ENCODE data around the gene RADX.

Gene RADX

DNA sequence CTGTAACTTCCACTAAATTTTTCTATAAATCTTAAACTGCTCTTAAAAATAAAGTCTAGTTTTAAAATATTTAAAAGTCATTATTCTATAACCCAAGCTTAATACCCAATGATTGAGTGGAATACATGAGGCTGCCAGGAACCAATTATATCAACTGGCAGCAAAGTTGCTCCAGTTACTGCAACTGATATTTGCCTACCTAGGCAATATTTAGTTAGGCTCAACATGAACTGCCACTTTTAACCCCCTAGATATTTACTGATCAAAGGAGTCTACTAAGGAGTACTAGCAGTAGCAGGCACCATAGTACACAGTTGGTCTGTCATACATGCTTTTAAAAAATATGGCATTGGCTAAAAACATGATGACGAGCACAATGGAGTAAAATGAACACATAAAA is 29.9 kb upstream of the RADX start:
- ATAC-seq (ENCODE audit: insufficient read depth, low read depth), result no peak
- H3K4me1 ChIP-seq (ENCODE audit: insufficient read depth, low read length), result no peaks in the 10 kb centered on the region
- no peak overlapping the region for H2AFZ ChIP-seq (ENCODE audit: low read depth, low read length)
- no peak overlapping the region for H3K27ac ChIP-seq (ENCODE audit: low read length)
- no peak overlapping the region for H3K4me2 ChIP-seq (ENCODE audit: insufficient read depth, low read length)
- no peaks in the 10 kb centered on the region for H3K9me3 ChIP-seq (ENCODE audit: insufficient read depth, low read length, severe bottlenecking)
- no peak overlapping the region for H3K4me3 ChIP-seq (ENCODE audit: low read depth in 1 of 2, low read length in 2 of 2)
- H3K36me3 ChIP-seq (ENCODE audit: insufficient read depth, low read length), result no peaks in the 10 kb centered on the region
- no peak for TF ChIP-seq EZH2 (IDR thresholded peaks at IDR 0.05; ENCODE audit: borderline replicate concordance, low read depth, low read length, severe bottlenecking)
- TF ChIP-seq, protein P1, sequence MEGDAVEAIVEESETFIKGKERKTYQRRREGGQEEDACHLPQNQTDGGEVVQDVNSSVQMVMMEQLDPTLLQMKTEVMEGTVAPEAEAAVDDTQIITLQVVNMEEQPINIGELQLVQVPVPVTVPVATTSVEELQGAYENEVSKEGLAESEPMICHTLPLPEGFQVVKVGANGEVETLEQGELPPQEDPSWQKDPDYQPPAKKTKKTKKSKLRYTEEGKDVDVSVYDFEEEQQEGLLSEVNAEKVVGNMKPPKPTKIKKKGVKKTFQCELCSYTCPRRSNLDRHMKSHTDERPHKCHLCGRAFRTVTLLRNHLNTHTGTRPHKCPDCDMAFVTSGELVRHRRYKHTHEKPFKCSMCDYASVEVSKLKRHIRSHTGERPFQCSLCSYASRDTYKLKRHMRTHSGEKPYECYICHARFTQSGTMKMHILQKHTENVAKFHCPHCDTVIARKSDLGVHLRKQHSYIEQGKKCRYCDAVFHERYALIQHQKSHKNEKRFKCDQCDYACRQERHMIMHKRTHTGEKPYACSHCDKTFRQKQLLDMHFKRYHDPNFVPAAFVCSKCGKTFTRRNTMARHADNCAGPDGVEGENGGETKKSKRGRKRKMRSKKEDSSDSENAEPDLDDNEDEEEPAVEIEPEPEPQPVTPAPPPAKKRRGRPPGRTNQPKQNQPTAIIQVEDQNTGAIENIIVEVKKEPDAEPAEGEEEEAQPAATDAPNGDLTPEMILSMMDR (IDR thresholded peaks at IDR 0.05; ENCODE audit: borderline replicate concordance, extremely low read depth, low read length, poor library complexity, severe bottlenecking), result no peak
- DNase-seq, result no peak
- no peak overlapping the region for H3K9ac ChIP-seq (ENCODE audit: low read depth, low read length)
- no peaks in the 10 kb centered on the region for H3K79me2 ChIP-seq (ENCODE audit: insufficient read depth, low read length)
- no peaks in the 10 kb centered on the region for H3K27me3 ChIP-seq (ENCODE audit: insufficient read depth, low read length, poor library complexity)
- no peaks in the 10 kb centered on the region for H4K20me1 ChIP-seq (ENCODE audit: insufficient read depth, low read length)

DNA sequence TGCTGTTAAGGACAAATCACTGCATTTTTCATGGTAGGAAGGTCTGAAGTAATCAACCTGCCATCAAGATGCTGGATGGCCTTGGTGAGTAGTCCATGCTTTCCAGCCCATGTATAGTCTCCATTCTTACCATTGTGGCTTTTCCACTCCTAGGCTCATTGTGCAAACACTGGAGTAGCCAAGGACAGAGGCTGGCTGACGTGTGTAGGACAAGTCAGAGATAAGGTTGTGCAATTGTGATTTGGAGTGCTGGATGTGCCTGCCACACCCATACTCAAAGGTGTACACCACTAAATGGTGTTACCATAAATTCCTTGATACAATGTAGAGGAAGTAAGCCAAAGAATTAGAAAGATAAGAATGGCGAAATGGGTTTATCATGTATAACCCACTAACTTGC is 26.3 kb upstream of the RADX start:
- H2AFZ ChIP-seq (ENCODE audit: low read depth, low read length), result no peak overlapping the region
- H3K79me2 ChIP-seq (ENCODE audit: insufficient read depth, low read length), result no peaks in the 10 kb centered on the region
- no peak overlapping the region for H3K9ac ChIP-seq (ENCODE audit: low read depth, low read length)
- TF ChIP-seq, protein P1 (IDR thresholded peaks at IDR 0.05; ENCODE audit: borderline replicate concordance, extremely low read depth, low read length, poor library complexity, severe bottlenecking), result no peak
- TF ChIP-seq EZH2 (IDR thresholded peaks at IDR 0.05; ENCODE audit: borderline replicate concordance, low read depth, low read length, severe bottlenecking), result no peak
- no peak overlapping the region for H3K27ac ChIP-seq (ENCODE audit: low read length)
- DNase-seq (no peak), ATAC-seq (ENCODE audit: insufficient read depth, low read depth) (no peak)
- H3K36me3 ChIP-seq (ENCODE audit: insufficient read depth, low read length), result no peaks in the 10 kb centered on the region
- no peak overlapping the region for H3K4me3 ChIP-seq (ENCODE audit: low read depth in 1 of 2, low read length in 2 of 2)
- H3K9me3 ChIP-seq (ENCODE audit: insufficient read depth, low read length, severe bottlenecking), result no peaks in the 10 kb centered on the region
- H4K20me1 ChIP-seq (ENCODE audit: insufficient read depth, low read length), result no peaks in the 10 kb centered on the region
- no peak overlapping the region for H3K4me2 ChIP-seq (ENCODE audit: insufficient read depth, low read length)
- H3K27me3 ChIP-seq (ENCODE audit: insufficient read depth, low read length, poor library complexity), result no peaks in the 10 kb centered on the region
- no peaks in the 10 kb centered on the region for H3K4me1 ChIP-seq (ENCODE audit: insufficient read depth, low read length)

DNA sequence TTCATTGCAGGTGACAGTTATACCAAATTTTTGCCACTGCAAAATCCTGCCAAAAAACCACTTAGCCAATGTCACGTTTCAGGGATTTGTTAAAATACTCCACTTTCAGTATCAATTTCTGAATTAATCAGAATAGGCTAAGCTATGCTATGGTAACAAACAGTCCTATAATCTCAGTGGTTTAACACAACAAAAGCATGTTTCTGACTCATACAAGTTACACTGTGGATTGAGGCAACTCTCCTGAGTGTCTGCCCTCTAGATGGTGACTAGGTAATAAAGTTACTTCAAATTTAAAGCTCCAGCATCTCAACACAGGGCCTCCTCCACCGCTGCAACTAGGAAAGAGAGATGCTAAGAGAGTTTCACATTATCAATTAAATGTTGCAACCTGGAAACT is 23.0 kb upstream of the RADX start:
- Histone ChIP-seq H3K4me3 (ENCODE audit: low read depth in 1 of 2, low read length in 2 of 2) (no peak overlapping the region), H3K4me2 (ENCODE audit: insufficient read depth, low read length) (no peak overlapping the region), H3K4me1 (ENCODE audit: insufficient read depth, low read length) (no peaks in the 10 kb centered on the region), H4K20me1 (ENCODE audit: insufficient read depth, low read length) (no peaks in the 10 kb centered on the region), H3K79me2 (ENCODE audit: insufficient read depth, low read length) (no peaks in the 10 kb centered on the region), H3K9ac (ENCODE audit: low read depth, low read length) (no peak overlapping the region), H3K9me3 (ENCODE audit: insufficient read depth, low read length, severe bottlenecking) (no peaks in the 10 kb centered on the region), H3K36me3 (ENCODE audit: insufficient read depth, low read length) (no peaks in the 10 kb centered on the region), H2AFZ (ENCODE audit: low read depth, low read length) (no peak overlapping the region), H3K27ac (ENCODE audit: low read length) (no peak overlapping the region), H3K27me3 (ENCODE audit: insufficient read depth, low read length, poor library complexity) (no peaks in the 10 kb centered on the region)
- DNase-seq, result no peak
- no peak for TF ChIP-seq EZH2 (IDR thresholded peaks at IDR 0.05; ENCODE audit: borderline replicate concordance, low read depth, low read length, severe bottlenecking)
- TF ChIP-seq, protein P1 (IDR thresholded peaks at IDR 0.05; ENCODE audit: borderline replicate concordance, extremely low read depth, low read length, poor library complexity, severe bottlenecking), result no peak
- no peak for ATAC-seq (ENCODE audit: insufficient read depth, low read depth)

DNA sequence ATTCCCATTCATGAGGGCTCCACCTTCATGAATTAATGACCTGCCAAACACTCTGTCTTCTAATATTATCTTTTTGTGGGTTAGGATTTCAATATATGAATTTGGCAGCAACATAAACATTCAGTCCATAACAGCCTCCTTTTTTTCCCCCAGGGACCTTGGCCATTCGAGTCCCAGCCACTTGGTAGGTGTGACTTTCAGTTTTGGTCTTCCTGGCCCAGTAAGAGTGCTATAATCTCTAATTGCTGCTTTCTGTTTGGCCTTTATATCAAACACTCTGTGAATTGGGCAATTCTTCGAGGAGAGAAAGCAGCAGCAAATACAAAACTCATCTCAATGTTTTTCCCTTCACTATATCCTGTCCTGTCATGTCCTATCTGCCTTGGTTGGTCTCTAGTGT is 12.4 kb upstream of the RADX start:
- ATAC-seq (ENCODE audit: insufficient read depth, low read depth) (no peak), DNase-seq (no peak)
- Histone ChIP-seq H3K9me3 (ENCODE audit: insufficient read depth, low read length, severe bottlenecking) (no peaks in the 10 kb centered on the region), H3K9ac (ENCODE audit: low read depth, low read length) (no peak overlapping the region), H3K27ac (ENCODE audit: low read length) (no peak overlapping the region), H3K36me3 (ENCODE audit: insufficient read depth, low read length) (no peaks in the 10 kb centered on the region), H3K4me2 (ENCODE audit: insufficient read depth, low read length) (no peak overlapping the region), H3K4me1 (ENCODE audit: insufficient read depth, low read length) (no peaks in the 10 kb centered on the region), H3K79me2 (ENCODE audit: insufficient read depth, low read length) (no peaks in the 10 kb centered on the region), H4K20me1 (ENCODE audit: insufficient read depth, low read length) (no peaks in the 10 kb centered on the region), H3K27me3 (ENCODE audit: insufficient read depth, low read length, poor library complexity) (no peaks in the 10 kb centered on the region), H2AFZ (ENCODE audit: low read depth, low read length) (no peak overlapping the region), H3K4me3 (ENCODE audit: low read depth in 1 of 2, low read length in 2 of 2) (no peak overlapping the region)
- no peak for TF ChIP-seq EZH2 (IDR thresholded peaks at IDR 0.05; ENCODE audit: borderline replicate concordance, low read depth, low read length, severe bottlenecking)
- TF ChIP-seq, protein P1 (IDR thresholded peaks at IDR 0.05; ENCODE audit: borderline replicate concordance, extremely low read depth, low read length, poor library complexity, severe bottlenecking), result no peak

Data from DND-41 (cell line).